HG02870 (cell line): ENCODE measurements around the gene TRIM29.

ENCODE experiments used
- ATAC-seq: cut with Tn5 transposase; IDR thresholded peaks from one replicate; pipeline ENCODE4 v1.9.1; 2021; ENCODE audit warnings: mild to moderate bottlenecking, moderate library complexity; ENCODE audit not compliant: unreplicated experiment

The TRIM29 gene

GRCh38 chr11:120064341-120064740 lies 73.6 kb downstream of the TRIM29 start:
- no peak for ATAC-seq

GRCh38 chr11:120063686-120064340 lies 74.1 kb downstream of the TRIM29 start:
- ATAC-seq: no peak

- ATAC-seq: no peak
Measured at GRCh38 chr11:120062561-120062930, 75.4 kb downstream of the TRIM29 start.

- ATAC-seq: no peak
Measured at GRCh38 chr11:120061761-120062560, 76.0 kb downstream of the TRIM29 start.
